MCF 10A (cell line): ENCODE data around the gene PCGF1. TPM values are rescaled to one million over a fixed set of nuclear protein-coding genes. Genes with fewer than 3 reads are reported as not detected.

Experiments
- BruUV-seq: library from RNA; stranded (reverse); fragments of 400-500 nt; replicated peaks from 2 replicates; lab custom pipeline; 2021; lab: Mats Ljungman, UMichigan
- CTCF ChIA-PET: fragments of 300-600 bp; sonication (Branson Sonifier 250); formaldehyde crosslinking; extraction: SDS; loops from one replicate; lab custom pipeline; 2021; ENCODE audit warnings: antibody characterized with exemption, inconsistent platforms; lab: Yijun Ruan, JAX
- POLR2A ChIA-PET: fragments of 300-600, 350-650 bp; sonication (Branson Sonifier 250); formaldehyde crosslinking; extraction: SDS; loops from one replicate; lab custom pipeline; 2020; ENCODE audit warnings: antibody characterized with exemption, inconsistent platforms; lab: Yijun Ruan, JAX
- DNase-seq: peaks from one replicate; pipeline ENCODE4 v3.0.0-alpha.2; 2018; ENCODE audit not compliant: unreplicated experiment
- H3K27ac Mint-ChIP-seq: one replicate; pipeline ENCODE4 v1.8.0; 2022; ENCODE audit warnings: mild to moderate bottlenecking, low read depth, mixed read lengths; ENCODE audit not compliant: unreplicated experiment
- H3K27me3 Mint-ChIP-seq: one replicate; pipeline ENCODE4 v1.8.0; 2022; ENCODE audit warnings: mixed read lengths; ENCODE audit not compliant: insufficient read depth, unreplicated experiment
- H3K36me3 Mint-ChIP-seq: one replicate; pipeline ENCODE4 v1.8.0; 2022; ENCODE audit warnings: mild to moderate bottlenecking, moderate library complexity, mixed read lengths; ENCODE audit not compliant: insufficient read depth, unreplicated experiment
- H3K4me1 Mint-ChIP-seq: one replicate; pipeline ENCODE4 v1.8.0; 2022; ENCODE audit warnings: mixed read lengths; ENCODE audit not compliant: insufficient read depth, unreplicated experiment
- H3K4me3 Mint-ChIP-seq: one replicate; pipeline ENCODE4 v1.8.0; 2022; ENCODE audit warnings: mild to moderate bottlenecking, moderate library complexity, mixed read lengths; ENCODE audit not compliant: unreplicated experiment
- H3K9me3 Mint-ChIP-seq: one replicate; pipeline ENCODE4 v1.8.0; 2022; ENCODE audit warnings: mixed read lengths; ENCODE audit not compliant: unreplicated experiment
- CTCF ChIP-seq: fragments of 200-600 bp; IDR thresholded peaks from one replicate; pipeline ENCODE4 v1.8.0; 2022; ENCODE audit warnings: antibody characterized with exemption, mild to moderate bottlenecking; ENCODE audit not compliant: unreplicated experiment
- intact Hi-C: fragments of 100-400 bp; cut with micrococcal nuclease; formaldehyde crosslinking; loops from 2 replicates; pipeline ENCODE4 v1.14.1; 2022
- total RNA-seq: library from RNA; stranded (reverse); gene quantifications from 2 replicates; pipeline ENCODE4 v1.2.3, GENCODE V29; 2022

Gene PCGF1
- total RNA-seq, 1 experiment from 2014 or later = 41.6 TPM

GRCh38 chr2:74555610-74556103, 48.2 kb upstream of the PCGF1 start:
- no peaks in the 10 kb centered on the region for H3K36me3 Mint-ChIP-seq

GRCh38 chr2:74554820-74555531, 47.5 kb upstream of the PCGF1 start:
- intact Hi-C loops = no loop called here
- Mint-ChIP-seq H3K4me3 (no peak overlapping the region), H3K27me3 (no peaks in the 10 kb centered on the region), H3K9me3 (no peaks in the 10 kb centered on the region), H3K27ac (no peak overlapping the region), H3K4me1 (peaks cover 6% of the 10 kb centered on the region), H3K36me3 (no peaks in the 10 kb centered on the region)
- DNase-seq = no peak
- POLR2A ChIA-PET = no interaction called here
- BruUV-seq = no TSS peak
- TF ChIP-seq CTCF = no peak
- CTCF ChIA-PET = interaction anchor here (1.9 kb wide), 1 partner anchor 34 kb away, joined by 4 read pairs; no protein-coding TSS in a partner anchor

More at GRCh38 chr2:74555610-74556103, 48.2 kb upstream of the PCGF1 start:
- no TSS peak for BruUV-seq
- TF ChIP-seq CTCF = no peak
- ChIA-PET POLR2A (no interaction called here), CTCF (interaction anchor here (1.9 kb wide), 1 partner anchor 33 kb away, joined by 4 read pairs; no protein-coding TSS in a partner anchor)
- intact Hi-C loops = no loop called here
- no peak for DNase-seq
- Mint-ChIP-seq H3K4me1 (peaks cover 8% of the 10 kb centered on the region), H3K9me3 (no peaks in the 10 kb centered on the region), H3K27ac (no peak overlapping the region), H3K4me3 (no peak overlapping the region), H3K27me3 (no peaks in the 10 kb centered on the region)

- no TSS peak for BruUV-seq
- CTCF ChIA-PET = no interaction called here
- H3K9me3 Mint-ChIP-seq = no peaks in the 10 kb centered on the region
Measured at GRCh38 chr2:74553892-74554819, 46.7 kb upstream of the PCGF1 start, which contains the start of the genes DOK1 and LOXL3. DOK1 (plus strand) TSS chr2:74554720; CDS start chr2:74554755, 35 bp downstream. LOXL3 (minus strand) TSS chr2:74553942; CDS start chr2:74552634, 1,308 bp downstream.

More at GRCh38 chr2:74553892-74554819, 46.7 kb upstream of the PCGF1 start, which contains the start of the genes DOK1 and LOXL3:
- peak; percentile 58 for DNase-seq
- intact Hi-C loops = no loop called here
- Mint-ChIP-seq H3K27me3 (no peaks in the 10 kb centered on the region), H3K4me1 (peaks cover 11% of the 10 kb centered on the region), H3K36me3 (no peaks in the 10 kb centered on the region), H3K27ac (peak within 1 kb of the TSS; percentile 16), H3K4me3 (peak within 1 kb of the TSS; percentile 48)
- no peak for TF ChIP-seq CTCF
- POLR2A ChIA-PET = no interaction called here
